Progenitor cell of endocrine pancreas (in vitro differentiated cells): ENCODE measurements around the gene PCSK5. TPM values are rescaled to one million over a fixed set of nuclear protein-coding genes. Genes with fewer than 3 reads are reported as not detected.

Experiments used
- DNase-seq: peaks from one replicate; pipeline ENCODE4 v3.0.0; 2021; ENCODE audit warnings: low spot score; ENCODE audit not compliant: unreplicated experiment
- H3K27ac Mint-ChIP-seq: 2 replicates; pipeline ENCODE4 v1.8.0; 2021; ENCODE audit warnings: mild to moderate bottlenecking, moderate library complexity, mixed read lengths
- H3K27me3 Mint-ChIP-seq: 2 replicates; pipeline ENCODE4 v1.8.0; 2021; ENCODE audit warnings: mixed read lengths
- H3K36me3 Mint-ChIP-seq: 2 replicates; pipeline ENCODE4 v1.8.0; 2022; ENCODE audit warnings: mixed read lengths; ENCODE audit not compliant: insufficient read depth
- H3K4me1 Mint-ChIP-seq: 2 replicates; pipeline ENCODE4 v1.8.0; 2021; ENCODE audit warnings: low read depth, mixed read lengths
- H3K4me3 Mint-ChIP-seq: 2 replicates; pipeline ENCODE4 v1.8.0; 2021; ENCODE audit warnings: low read depth, mild to moderate bottlenecking, moderate library complexity, mixed read lengths
- H3K9me3 Mint-ChIP-seq: 2 replicates; pipeline ENCODE4 v1.8.0; 2021; ENCODE audit warnings: low read depth, mixed read lengths
- total RNA-seq: library from RNA; stranded (reverse); gene quantifications from 2 replicates; pipeline ENCODE4 v1.2.1, GENCODE V29; 2021
- TF ChIP-seq, protein P1 (sequence below): fragments of 200-600 bp; sonication (generic); IDR thresholded peaks from one replicate; pipeline ENCODE4 v1.5.0; 2021; ENCODE audit warnings: antibody characterized with exemption, mild to moderate bottlenecking; ENCODE audit not compliant: unreplicated experiment

Gene PCSK5
- total RNA-seq, 1 donor from 2014 or later: 7.3 TPM

DNA sequence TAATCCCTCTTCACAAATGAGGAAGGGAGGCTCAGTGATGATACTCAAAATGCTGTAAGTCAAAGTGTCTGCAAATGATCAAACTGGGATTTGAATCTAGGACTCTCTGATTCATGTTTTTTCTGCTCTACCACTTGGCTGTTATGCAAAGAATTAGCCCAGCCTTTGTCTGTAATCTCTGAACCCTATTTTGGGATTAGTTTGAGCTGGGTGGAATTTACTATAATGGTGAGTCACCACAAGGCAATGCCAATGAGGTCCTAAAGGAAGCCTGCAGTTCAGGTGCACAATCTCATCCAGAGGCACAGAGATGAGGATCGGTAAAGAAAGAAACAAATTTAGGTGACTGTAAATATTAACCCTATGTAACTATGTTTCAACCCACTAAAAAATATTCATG, 474.6 kb downstream of the PCSK5 start:
- Mint-ChIP-seq H3K4me1 (peaks cover 17% of the 10 kb centered on the region), H3K36me3 (no peaks in the 10 kb centered on the region), H3K9me3 (no peaks in the 10 kb centered on the region), H3K4me3 (no peak overlapping the region), H3K27ac (no peak overlapping the region), H3K27me3 (peaks cover 3% of the 10 kb centered on the region)
- TF ChIP-seq, protein P1, sequence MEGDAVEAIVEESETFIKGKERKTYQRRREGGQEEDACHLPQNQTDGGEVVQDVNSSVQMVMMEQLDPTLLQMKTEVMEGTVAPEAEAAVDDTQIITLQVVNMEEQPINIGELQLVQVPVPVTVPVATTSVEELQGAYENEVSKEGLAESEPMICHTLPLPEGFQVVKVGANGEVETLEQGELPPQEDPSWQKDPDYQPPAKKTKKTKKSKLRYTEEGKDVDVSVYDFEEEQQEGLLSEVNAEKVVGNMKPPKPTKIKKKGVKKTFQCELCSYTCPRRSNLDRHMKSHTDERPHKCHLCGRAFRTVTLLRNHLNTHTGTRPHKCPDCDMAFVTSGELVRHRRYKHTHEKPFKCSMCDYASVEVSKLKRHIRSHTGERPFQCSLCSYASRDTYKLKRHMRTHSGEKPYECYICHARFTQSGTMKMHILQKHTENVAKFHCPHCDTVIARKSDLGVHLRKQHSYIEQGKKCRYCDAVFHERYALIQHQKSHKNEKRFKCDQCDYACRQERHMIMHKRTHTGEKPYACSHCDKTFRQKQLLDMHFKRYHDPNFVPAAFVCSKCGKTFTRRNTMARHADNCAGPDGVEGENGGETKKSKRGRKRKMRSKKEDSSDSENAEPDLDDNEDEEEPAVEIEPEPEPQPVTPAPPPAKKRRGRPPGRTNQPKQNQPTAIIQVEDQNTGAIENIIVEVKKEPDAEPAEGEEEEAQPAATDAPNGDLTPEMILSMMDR: no peak
- no peak for DNase-seq

DNA sequence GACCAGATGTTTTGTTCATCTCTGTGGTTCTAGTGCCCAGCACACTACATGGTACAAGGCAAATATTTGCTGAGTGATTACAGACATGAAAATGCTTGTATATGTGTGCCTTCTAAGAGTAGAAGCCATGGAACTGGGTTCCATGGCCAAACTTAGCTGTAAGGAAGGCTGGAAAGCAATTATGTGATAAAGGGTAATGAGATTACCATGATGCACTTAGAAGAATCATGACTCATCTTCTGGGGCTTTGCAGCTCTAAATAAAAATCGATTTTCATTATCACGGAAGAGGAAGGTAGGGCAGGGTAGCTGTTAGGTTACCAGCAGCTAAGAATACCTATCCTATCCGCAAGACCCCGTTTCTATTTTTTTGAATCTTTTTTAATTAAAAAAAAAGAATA, 475.8 kb downstream of the PCSK5 start:
- TF ChIP-seq, protein P1: no peak
- no peaks in the 10 kb centered on the region for H3K36me3 Mint-ChIP-seq
- no peak for DNase-seq
- no peaks in the 10 kb centered on the region for H3K9me3 Mint-ChIP-seq
- no peak overlapping the region for H3K27ac Mint-ChIP-seq
- H3K4me1 Mint-ChIP-seq: peaks cover 19% of the 10 kb centered on the region
- H3K27me3 Mint-ChIP-seq: peaks cover 3% of the 10 kb centered on the region
- H3K4me3 Mint-ChIP-seq: no peak overlapping the region

- DNase-seq: no peak
- TF ChIP-seq, protein P1: no peak
- H3K9me3 Mint-ChIP-seq: no peaks in the 10 kb centered on the region
- peaks cover 31% of the 10 kb centered on the region for H3K4me1 Mint-ChIP-seq
- H3K4me3 Mint-ChIP-seq: no peak overlapping the region
- no peaks in the 10 kb centered on the region for H3K36me3 Mint-ChIP-seq
- H3K27ac Mint-ChIP-seq: peak overlapping the region; percentile 47
- peaks cover under 1% of the 10 kb centered on the region for H3K27me3 Mint-ChIP-seq
Observed at GRCh38 chr9:76369583-76369982, 479.1 kb downstream of the PCSK5 start.

GRCh38 chr9:76370396-76371023, 480.0 kb downstream of the PCSK5 start:
- TF ChIP-seq, protein P1: no peak
- Mint-ChIP-seq H3K4me1 (peaks cover 36% of the 10 kb centered on the region), H3K27ac (no peak overlapping the region), H3K27me3 (no peaks in the 10 kb centered on the region), H3K36me3 (no peaks in the 10 kb centered on the region), H3K4me3 (no peak overlapping the region), H3K9me3 (no peaks in the 10 kb centered on the region)
- DNase-seq: no peak

GRCh38 chr9:76371901-76372300, 481.4 kb downstream of the PCSK5 start:
- no peak for DNase-seq
- Mint-ChIP-seq H3K36me3 (no peaks in the 10 kb centered on the region), H3K27me3 (no peaks in the 10 kb centered on the region), H3K27ac (no peak overlapping the region), H3K4me1 (peaks cover 37% of the 10 kb centered on the region), H3K4me3 (no peak overlapping the region), H3K9me3 (no peaks in the 10 kb centered on the region)
- TF ChIP-seq, protein P1: no peak
